Thoracic aorta (tissue), 2 donors: ENCODE results near the gene STAB1. TPM values are rescaled to one million over a fixed set of nuclear protein-coding genes. Genes with fewer than 3 reads are reported as not detected.

Experiments used
- ATAC-seq: fragments of 150-250 bp; one replicate; pipeline ENCODE4 v1.8.0; 2017; ENCODE audit warnings: low read depth; ENCODE audit not compliant: insufficient number of reproducible peaks, low FRiP score
- DNase-seq: peaks from one replicate; pipeline ENCODE4 v3.0.0-alpha.2; 2020; ENCODE audit warnings: low spot score
- H3K27ac ChIP-seq, 2 donors: fragments of 200-600 bp; sonication (generic); 1 replicate in 1 of 2; 2 replicates in 1 of 2; pipeline ENCODE4 v1.5.1; 2016; ENCODE audit warnings: mild to moderate bottlenecking in 2 of 2, moderate library complexity in 2 of 2
- H3K27me3 ChIP-seq: fragments of 200-600 bp; sonication (generic); replicated peaks from 2 replicates; pipeline ENCODE4 v1.6.0; 2016; ENCODE audit warnings: mild to moderate bottlenecking; ENCODE audit not compliant: insufficient read depth
- H3K36me3 ChIP-seq: fragments of 200-600 bp; sonication (generic); one replicate; pipeline ENCODE4 v1.5.1; 2016
- H3K4me1 ChIP-seq, 2 donors: fragments of 200-600 bp; sonication (generic); 1 replicate in 1 of 2; 2 replicates in 1 of 2; pipeline versions ENCODE4 v1.5.1 to v1.6.0; 2016; ENCODE audit warnings: low read depth in 2 of 2, mild to moderate bottlenecking in 1 of 2; ENCODE audit not compliant: control insufficient read depth in 1 of 2
- H3K4me3 ChIP-seq: fragments of 200-600 bp; sonication (generic); 2 replicates; pipeline ENCODE4 v1.5.1; 2016; ENCODE audit warnings: mild to moderate bottlenecking
- H3K9me3 ChIP-seq: fragments of 200-600 bp; sonication (generic); 2 replicates; pipeline ENCODE4 v1.5.1; 2016
- total RNA-seq, 2 donors: library from RNA; depleted of rRNA; stranded (reverse); fragments of >200 nt; gene quantifications; one replicate each; pipeline versions ENCODE4 v1.1.0 to v1.2.3, GENCODE V29; 2016
- TF ChIP-seq, protein P1 (sequence below): fragments of 200-600 bp; sonication (generic); IDR thresholded peaks from one replicate; pipeline ENCODE4 v1.5.1; 2019; ENCODE audit warnings: antibody characterized with exemption

Gene STAB1
- total RNA-seq, 2 donors from 2014 or later: 249 to 837 TPM

DNA sequence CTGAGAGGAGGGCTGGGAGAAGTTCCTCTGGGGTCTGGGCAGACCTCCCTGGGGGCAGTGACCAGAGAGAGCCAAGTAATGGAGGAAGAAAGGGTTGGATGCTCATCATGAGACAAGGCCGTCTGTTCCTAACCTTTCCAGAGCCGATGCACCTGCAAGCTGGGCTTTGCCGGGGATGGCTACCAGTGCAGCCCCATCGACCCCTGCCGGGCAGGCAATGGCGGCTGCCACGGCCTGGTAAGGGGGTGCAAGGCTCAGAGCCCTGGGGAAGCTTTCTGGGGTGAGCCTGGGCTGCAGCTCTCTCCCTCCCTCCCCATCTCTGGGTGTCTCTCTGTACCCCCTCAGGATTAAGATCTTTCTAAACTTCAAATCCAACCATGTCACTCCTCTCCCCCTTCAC, 16.4 kb downstream of the STAB1 start:
- TF ChIP-seq, protein P1, sequence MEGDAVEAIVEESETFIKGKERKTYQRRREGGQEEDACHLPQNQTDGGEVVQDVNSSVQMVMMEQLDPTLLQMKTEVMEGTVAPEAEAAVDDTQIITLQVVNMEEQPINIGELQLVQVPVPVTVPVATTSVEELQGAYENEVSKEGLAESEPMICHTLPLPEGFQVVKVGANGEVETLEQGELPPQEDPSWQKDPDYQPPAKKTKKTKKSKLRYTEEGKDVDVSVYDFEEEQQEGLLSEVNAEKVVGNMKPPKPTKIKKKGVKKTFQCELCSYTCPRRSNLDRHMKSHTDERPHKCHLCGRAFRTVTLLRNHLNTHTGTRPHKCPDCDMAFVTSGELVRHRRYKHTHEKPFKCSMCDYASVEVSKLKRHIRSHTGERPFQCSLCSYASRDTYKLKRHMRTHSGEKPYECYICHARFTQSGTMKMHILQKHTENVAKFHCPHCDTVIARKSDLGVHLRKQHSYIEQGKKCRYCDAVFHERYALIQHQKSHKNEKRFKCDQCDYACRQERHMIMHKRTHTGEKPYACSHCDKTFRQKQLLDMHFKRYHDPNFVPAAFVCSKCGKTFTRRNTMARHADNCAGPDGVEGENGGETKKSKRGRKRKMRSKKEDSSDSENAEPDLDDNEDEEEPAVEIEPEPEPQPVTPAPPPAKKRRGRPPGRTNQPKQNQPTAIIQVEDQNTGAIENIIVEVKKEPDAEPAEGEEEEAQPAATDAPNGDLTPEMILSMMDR: no peak
- no peak overlapping the region for H3K4me3 ChIP-seq
- DNase-seq: no peak
- H3K36me3 ChIP-seq: no peaks in the 10 kb centered on the region
- H3K4me1 ChIP-seq: no peaks in the 10 kb centered on the region
- no peak for ATAC-seq
- H3K27me3 ChIP-seq: no peaks in the 10 kb centered on the region
- no peak overlapping the region for H3K27ac ChIP-seq
- no peaks in the 10 kb centered on the region for H3K9me3 ChIP-seq

DNA sequence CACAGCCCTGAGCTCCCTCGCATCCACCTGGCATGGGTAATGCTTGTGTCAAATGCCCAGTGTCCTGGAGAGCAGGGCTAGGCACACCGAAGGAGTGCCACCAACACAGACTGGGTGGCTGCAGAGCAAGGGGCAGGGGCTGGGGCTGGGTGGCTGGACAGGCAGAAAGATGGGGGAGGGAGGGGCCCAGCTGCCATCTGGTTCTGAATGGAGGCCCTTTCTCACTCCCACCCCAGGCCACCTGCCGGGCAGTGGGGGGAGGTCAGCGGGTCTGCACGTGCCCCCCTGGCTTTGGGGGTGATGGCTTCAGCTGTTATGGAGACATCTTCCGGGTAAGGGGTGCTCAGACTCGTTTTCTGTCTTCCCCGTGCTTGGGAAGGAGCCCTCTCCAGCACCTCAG, 17.0 kb downstream of the STAB1 start:
- H3K27ac ChIP-seq: no peak overlapping the region
- H3K4me3 ChIP-seq: no peak overlapping the region
- ATAC-seq (no peak), DNase-seq (no peak)
- no peaks in the 10 kb centered on the region for H3K4me1 ChIP-seq
- no peaks in the 10 kb centered on the region for H3K27me3 ChIP-seq
- no peaks in the 10 kb centered on the region for H3K9me3 ChIP-seq
- TF ChIP-seq, protein P1: no peak
- H3K36me3 ChIP-seq: no peaks in the 10 kb centered on the region

DNA sequence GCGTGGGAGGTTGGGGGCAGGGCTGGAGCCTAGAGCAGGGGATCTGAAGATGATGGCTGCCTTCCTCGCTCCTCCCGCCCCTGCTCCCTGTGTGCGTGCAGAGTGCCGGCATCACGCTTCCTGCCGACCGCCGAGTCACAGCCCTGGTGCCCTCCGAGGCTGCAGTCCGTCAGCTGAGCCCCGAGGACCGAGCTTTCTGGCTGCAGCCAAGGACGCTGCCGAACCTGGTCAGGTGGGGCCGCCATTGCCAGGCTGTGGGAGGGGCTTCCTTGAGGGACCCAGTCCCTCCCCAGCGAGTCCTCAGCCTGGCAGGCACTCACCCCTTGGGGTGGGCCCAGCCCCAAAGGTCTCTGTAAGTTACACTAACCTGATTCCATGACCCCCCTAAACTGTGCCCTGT, 17.6 kb downstream of the STAB1 start:
- no peak for DNase-seq

DNA sequence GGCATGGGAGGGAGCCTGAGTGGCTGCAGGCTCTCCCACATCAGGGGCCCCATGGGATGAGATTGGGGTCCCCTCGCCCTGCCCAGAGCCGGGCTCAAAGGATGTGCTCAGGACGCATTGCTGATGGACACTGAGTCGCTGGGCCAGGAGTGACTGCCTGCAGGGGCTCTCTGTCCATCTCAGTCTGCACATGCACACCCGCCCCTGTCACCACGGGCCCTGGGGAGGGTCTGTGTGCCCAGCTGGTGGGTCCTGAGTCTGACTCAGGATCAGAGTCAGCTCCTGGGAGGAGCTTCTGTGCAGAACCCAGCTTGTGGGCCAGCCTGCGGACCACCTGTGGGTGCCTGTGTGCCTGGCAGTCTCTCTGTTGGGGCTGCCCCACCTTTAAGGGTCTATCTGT, 18.1 kb downstream of the STAB1 start:
- TF ChIP-seq, protein P1: no peak
- Histone ChIP-seq H3K4me3 (no peak overlapping the region), H3K4me1 (no peaks in the 10 kb centered on the region), H3K9me3 (no peaks in the 10 kb centered on the region), H3K27me3 (no peaks in the 10 kb centered on the region), H3K36me3 (no peaks in the 10 kb centered on the region), H3K27ac (no peak overlapping the region)
- ATAC-seq (no peak), DNase-seq (no peak)

More for the DNA sequence above, 17.6 kb downstream of the STAB1 start:
- Histone ChIP-seq H3K27ac (no peak overlapping the region), H3K4me1 (no peaks in the 10 kb centered on the region), H3K9me3 (no peaks in the 10 kb centered on the region), H3K4me3 (no peak overlapping the region), H3K36me3 (no peaks in the 10 kb centered on the region), H3K27me3 (no peaks in the 10 kb centered on the region)
- TF ChIP-seq, protein P1: no peak
- no peak for ATAC-seq

DNA sequence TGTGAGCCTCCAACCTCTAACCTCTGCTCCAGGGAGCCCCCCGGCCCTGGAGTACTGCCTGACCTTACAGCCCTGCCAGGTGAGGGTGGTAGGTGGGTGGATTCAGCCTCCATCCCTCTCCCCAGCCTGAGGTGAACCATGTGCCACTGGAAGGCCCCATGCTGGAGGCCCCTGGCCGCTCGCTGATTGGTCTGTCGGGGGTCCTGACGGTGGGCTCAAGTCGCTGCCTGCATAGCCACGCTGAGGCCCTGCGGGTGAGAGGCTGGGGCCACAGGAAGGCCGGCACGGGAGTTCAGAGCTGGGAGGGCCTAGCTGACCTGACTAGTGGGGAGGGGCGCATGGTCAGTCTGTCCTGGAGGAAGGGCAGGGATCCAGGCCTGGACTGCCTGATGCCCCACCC, 19.4 kb downstream of the STAB1 start:
- TF ChIP-seq, protein P1: no peak
- no peaks in the 10 kb centered on the region for H3K36me3 ChIP-seq
- DNase-seq (no peak), ATAC-seq (no peak)
- H3K27me3 ChIP-seq: no peaks in the 10 kb centered on the region
- H3K9me3 ChIP-seq: no peaks in the 10 kb centered on the region
- H3K4me3 ChIP-seq: no peak overlapping the region
- H3K27ac ChIP-seq: no peak overlapping the region
- no peaks in the 10 kb centered on the region for H3K4me1 ChIP-seq
